Measurements from ENCODE around the gene NADK.

DNA sequence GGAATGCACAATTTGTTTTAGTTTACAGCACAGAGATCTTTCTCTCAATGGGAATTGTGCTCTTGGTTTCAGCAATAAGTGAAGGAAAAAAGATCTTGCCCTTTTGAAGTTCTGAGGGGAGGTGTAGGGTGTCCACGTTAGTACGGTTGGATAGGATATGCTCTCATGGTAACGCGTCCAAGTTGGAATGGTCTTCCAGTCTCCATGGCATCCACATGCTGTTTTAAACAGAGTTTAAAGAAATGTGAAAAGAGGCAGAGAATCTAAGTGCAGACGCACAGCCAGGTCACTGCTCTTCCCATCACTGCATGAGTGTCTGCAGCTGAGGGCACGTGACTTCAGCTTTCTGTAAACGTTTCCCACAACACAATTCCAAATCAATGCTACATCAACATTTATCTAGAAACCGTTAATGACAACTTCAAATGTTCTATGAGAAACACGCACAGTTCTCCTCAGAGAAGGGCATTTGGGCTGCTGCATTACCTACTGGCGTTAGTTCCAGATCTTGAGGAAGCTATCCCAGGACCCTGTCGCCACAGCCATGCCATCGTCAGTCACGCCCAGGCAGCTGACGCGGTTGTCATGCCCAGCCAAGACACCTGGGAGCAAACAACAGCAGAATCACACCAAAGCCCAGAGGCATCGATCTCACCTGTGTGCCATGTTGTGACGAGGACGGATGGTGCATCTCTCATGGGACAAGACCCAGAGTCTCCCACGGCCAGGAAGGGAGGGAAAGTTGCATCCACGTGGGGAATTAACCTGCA lies 8.8 kb upstream of the NADK start:
- no peak for TF ChIP-seq CTCF (IDR thresholded peaks at IDR 0.05)
- no peak for TF ChIP-seq POLR2A (IDR thresholded peaks at IDR 0.05)
